NT2/D1 (cell line): ENCODE data around the gene RERE.

Experiments used
- DNase-seq: peaks from one replicate; pipeline ENCODE4 v3.0.0-alpha.2; 2011; ENCODE audit warnings: low read depth, low spot score
- H3K27me3 ChIP-seq: 2 replicates; pipeline ENCODE4 v1.6.0; 2011; ENCODE audit warnings: mild to moderate bottlenecking; ENCODE audit not compliant: insufficient read length, insufficient read depth
- H3K36me3 ChIP-seq: 2 replicates; pipeline ENCODE4 v1.6.1; 2011; ENCODE audit warnings: mild to moderate bottlenecking, low read length, mixed read lengths; ENCODE audit not compliant: insufficient read depth, insufficient read length
- H3K4me1 ChIP-seq: 2 replicates; pipeline ENCODE4 v1.5.1; 2011; ENCODE audit not compliant: insufficient read depth, insufficient read length
- H3K4me3 ChIP-seq: 2 replicates; pipeline ENCODE4 v1.5.1; 2011; ENCODE audit warnings: low read depth; ENCODE audit not compliant: insufficient read length
- H3K9ac ChIP-seq: 2 replicates; pipeline ENCODE4 v1.6.0; 2011; ENCODE audit warnings: low read depth; ENCODE audit not compliant: insufficient read length
- H3K9me3 ChIP-seq: 2 replicates; pipeline ENCODE4 v1.5.1; 2011; ENCODE audit warnings: mild to moderate bottlenecking, low read length; ENCODE audit not compliant: insufficient read depth
- SUZ12 ChIP-seq: IDR thresholded peaks from 2 replicates; pipeline ENCODE4 v1.6.1; 2011; ENCODE audit not compliant: insufficient read length, insufficient read depth; ENCODE audit errors: extremely low read depth
- YY1 ChIP-seq: IDR thresholded peaks from 2 replicates; pipeline ENCODE4 v1.6.1; 2011; ENCODE audit not compliant: insufficient read length, insufficient read depth
- ZNF274 ChIP-seq: IDR thresholded peaks from 2 replicates; pipeline ENCODE4 v1.6.1; 2011; ENCODE audit warnings: mild to moderate bottlenecking, low read depth, low read length

The RERE gene

DNA sequence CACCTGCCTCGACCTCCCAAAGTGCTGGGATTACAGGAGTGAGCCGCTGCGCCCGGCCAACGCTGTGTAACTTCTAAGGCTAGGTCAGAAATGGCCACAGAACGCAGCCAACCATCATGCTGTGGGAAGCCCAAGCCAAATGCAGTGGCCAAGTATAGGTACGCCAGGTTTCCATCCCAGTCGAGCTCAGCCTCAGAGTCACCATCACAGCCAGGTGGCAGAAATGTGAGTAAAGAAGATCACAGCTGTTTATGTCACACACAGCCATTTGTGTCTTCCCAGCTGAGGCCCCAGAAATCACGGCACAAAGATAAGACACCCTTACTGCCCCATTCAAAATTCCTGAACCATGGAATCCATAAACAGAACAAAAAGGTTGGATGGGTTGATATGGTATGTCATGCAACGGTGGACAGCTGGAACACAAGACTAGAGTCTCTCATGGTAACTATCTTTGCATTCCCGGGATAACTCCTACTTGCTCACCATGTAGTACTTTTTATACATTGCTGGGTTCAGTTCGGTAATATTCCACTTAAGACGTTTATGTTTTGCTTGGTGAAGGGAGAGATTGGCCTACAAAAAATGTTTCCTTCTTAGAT is 415.2 kb downstream of the RERE start:
- no peaks in the 10 kb centered on the region for H3K27me3 ChIP-seq
- no peak overlapping the region for H3K9ac ChIP-seq
- TF ChIP-seq ZNF274 (no peak), YY1 (no peak), SUZ12 (no peak)
- H3K36me3 ChIP-seq = peaks cover 22% of the 10 kb centered on the region
- no peak for DNase-seq
- H3K9me3 ChIP-seq = no peaks in the 10 kb centered on the region
- H3K4me1 ChIP-seq = no peaks in the 10 kb centered on the region
- H3K4me3 ChIP-seq = no peak overlapping the region

DNA sequence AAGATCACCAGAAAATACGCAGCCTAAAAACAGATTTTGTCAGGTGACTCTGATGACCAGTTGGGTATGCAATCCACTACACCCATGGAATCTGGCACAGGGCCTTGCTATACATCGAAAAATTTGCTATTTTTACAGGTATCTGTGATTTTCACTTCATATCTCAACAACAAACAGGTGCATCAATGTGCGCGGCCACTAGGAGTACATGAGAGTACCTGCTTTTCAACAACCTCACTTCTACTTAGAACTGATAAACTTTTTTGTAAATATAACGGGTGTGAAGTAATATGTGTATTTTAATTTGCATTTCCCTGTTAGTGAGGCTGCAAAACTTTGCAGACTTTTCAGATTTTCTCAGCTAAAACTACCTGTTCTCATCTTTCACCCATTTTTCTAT is 418.8 kb downstream of the RERE start:
- Histone ChIP-seq H3K36me3 (peaks cover 13% of the 10 kb centered on the region), H3K4me3 (no peak overlapping the region), H3K27me3 (no peaks in the 10 kb centered on the region), H3K9me3 (no peaks in the 10 kb centered on the region), H3K4me1 (no peaks in the 10 kb centered on the region), H3K9ac (no peak overlapping the region)
- DNase-seq = no peak
- TF ChIP-seq ZNF274 (no peak), SUZ12 (no peak), YY1 (no peak)

DNA sequence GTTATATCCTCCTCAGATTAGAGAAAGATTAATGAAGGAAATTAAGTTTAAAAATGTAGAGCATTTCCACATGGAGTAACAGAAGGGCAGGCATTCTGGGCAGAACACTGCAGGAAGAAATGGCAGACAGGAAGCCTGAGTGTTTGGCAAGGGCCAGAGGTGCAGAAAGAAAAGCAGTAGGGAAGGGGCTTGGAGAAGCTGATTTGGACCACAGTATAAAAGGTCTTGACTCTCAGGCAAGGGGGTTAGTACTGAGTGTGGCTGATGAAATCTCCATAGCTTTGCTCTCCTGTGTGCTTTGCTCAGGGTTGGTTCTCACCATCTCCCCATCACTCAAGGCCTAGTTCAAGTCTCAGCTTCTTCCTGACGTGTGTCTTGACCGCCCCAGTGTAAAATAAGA is 419.4 kb downstream of the RERE start:
- Histone ChIP-seq H3K9me3 (no peaks in the 10 kb centered on the region), H3K27me3 (no peaks in the 10 kb centered on the region), H3K4me1 (no peaks in the 10 kb centered on the region), H3K9ac (no peak overlapping the region), H3K36me3 (peaks cover 16% of the 10 kb centered on the region), H3K4me3 (no peak overlapping the region)
- DNase-seq = no peak
- TF ChIP-seq YY1 (no peak), ZNF274 (no peak), SUZ12 (no peak)

DNA sequence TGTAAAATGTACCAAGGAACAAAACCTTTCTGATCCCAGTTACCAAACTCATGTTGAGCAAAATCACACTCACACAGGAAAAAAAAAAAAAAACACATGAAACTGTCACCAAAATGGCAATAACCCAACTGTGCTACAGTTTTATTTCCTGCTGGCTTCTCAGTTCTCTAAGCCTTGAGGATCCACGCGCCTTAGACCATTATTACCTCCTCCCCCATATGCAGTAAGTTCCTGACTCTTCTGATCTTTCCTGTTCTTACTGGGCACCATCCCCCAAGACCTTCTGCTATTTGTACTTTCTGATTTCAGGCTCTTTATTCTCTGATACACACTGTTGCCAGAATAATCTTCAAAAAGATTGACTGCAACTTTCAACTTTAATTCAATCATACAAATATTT is 419.9 kb downstream of the RERE start:
- H3K36me3 ChIP-seq = peaks cover 21% of the 10 kb centered on the region
- TF ChIP-seq YY1 (no peak), ZNF274 (no peak), SUZ12 (no peak)
- DNase-seq = no peak
- H3K4me3 ChIP-seq = no peak overlapping the region
- no peaks in the 10 kb centered on the region for H3K4me1 ChIP-seq
- H3K27me3 ChIP-seq = no peaks in the 10 kb centered on the region
- H3K9ac ChIP-seq = no peak overlapping the region
- H3K9me3 ChIP-seq = no peaks in the 10 kb centered on the region

DNA sequence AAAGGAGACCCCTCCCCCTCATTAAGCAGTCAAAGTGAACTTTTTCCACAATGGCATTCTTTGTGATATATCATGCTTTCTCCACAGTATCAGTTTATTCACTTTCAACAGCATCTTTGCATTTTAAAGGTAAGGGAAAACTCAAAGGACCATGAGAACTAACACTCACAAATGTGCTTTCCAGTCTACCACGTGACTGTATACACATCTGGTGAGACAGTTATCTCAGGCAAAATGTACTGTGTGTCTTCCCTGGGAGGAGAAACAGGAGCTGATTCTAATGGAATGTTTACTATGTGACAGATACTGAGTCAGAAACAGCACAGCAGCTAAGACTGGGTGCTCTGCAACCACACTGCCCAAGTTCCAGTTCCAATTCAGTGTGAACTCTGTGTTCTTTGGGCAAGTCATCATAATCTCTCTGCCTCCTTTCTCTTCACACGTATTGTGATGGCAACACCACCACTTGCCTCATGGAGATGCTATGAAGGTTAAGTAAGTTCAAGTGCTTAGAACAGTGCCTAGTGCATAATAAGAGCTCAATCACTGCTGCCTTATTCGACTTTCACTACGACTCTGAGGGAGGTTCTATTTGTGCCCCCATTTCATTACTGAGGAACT is 420.5 kb downstream of the RERE start:
- Histone ChIP-seq H3K27me3 (no peaks in the 10 kb centered on the region), H3K4me3 (no peak overlapping the region), H3K9ac (no peak overlapping the region), H3K36me3 (peaks cover 21% of the 10 kb centered on the region), H3K4me1 (no peaks in the 10 kb centered on the region), H3K9me3 (no peaks in the 10 kb centered on the region)
- no peak for TF ChIP-seq YY1
- TF ChIP-seq ZNF274 = no peak
- TF ChIP-seq SUZ12 = no peak
- no peak for DNase-seq

DNA sequence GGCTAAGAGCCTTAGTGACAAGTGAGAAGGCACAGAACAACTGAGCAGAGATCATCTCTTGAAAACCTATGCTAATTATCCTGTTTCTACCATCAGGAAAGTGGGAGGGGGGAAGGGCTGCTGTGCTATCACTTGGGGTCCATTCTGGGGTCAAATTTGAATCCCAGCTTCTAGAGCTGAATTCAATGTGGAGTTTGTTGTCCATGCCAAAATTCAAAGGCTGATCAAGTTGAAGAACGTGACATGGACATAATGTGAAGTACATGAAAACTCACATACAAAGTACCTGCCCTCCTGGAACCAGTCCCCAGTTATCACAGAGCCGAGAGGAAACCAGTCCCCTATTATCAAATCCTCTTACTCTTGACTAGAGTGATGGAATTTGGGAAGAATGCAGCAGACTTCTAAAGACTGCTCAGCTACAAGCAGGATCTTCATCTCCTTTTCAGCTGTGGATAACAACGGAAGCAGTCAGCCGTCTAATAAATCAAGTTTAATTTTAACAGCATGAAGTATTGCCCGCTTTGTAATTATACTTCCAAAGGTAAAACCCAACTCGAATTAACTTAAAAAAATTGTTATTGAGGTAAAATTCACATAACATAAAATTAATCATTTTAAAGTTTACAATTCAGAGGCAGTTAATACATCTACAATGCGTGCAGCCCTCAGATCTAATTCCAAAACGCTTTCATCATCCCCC is 421.2 kb downstream of the RERE start:
- Histone ChIP-seq H3K4me3 (no peak overlapping the region), H3K9me3 (no peaks in the 10 kb centered on the region), H3K27me3 (no peaks in the 10 kb centered on the region), H3K9ac (no peak overlapping the region), H3K36me3 (peaks cover 23% of the 10 kb centered on the region), H3K4me1 (no peaks in the 10 kb centered on the region)
- no peak for DNase-seq
- TF ChIP-seq SUZ12 = no peak
- no peak for TF ChIP-seq YY1
- TF ChIP-seq ZNF274 = no peak

DNA sequence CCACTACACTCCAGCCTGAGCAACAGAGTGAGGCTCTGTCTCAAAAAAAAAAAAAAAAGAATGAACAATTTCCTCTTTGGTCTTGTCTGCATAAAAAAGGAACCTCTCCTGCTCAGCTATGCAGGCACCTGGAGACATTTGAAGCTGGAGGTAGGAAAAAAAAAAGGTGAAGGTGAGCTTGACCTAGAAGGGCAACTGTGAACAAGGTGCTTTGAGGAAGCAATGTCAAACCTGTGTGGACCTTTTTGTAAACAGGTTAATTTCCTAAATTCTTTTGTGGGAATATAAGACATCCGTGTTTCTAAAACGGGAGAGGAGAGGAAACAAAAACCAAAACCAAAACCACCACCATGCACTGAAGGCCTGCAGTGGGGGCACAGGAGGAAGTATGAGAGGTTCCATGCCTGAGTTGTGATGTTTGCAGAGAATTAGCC is 422.0 kb downstream of the RERE start:
- H3K9me3 ChIP-seq = no peaks in the 10 kb centered on the region

More for the DNA sequence above, 422.0 kb downstream of the RERE start:
- H3K27me3 ChIP-seq = no peaks in the 10 kb centered on the region
- DNase-seq = no peak
- TF ChIP-seq SUZ12 (no peak), ZNF274 (no peak), YY1 (no peak)
- peaks cover 21% of the 10 kb centered on the region for H3K36me3 ChIP-seq
- H3K4me1 ChIP-seq = no peaks in the 10 kb centered on the region
- H3K4me3 ChIP-seq = no peak overlapping the region
- H3K9ac ChIP-seq = no peak overlapping the region
